MG63 (cell line): ENCODE measurements around the gene TSSK6. TPM values are rescaled to one million over a fixed set of nuclear protein-coding genes. Genes with fewer than 3 reads are reported as not detected.

Source experiments
- DNase-seq: peaks from one replicate; pipeline ENCODE4 v3.0.0-alpha.2; 2020
- H3K27me3 ChIP-seq: fragments of 250-450 bp; sonication (Bioruptor Pico); 2 replicates; pipeline ENCODE4 v1.5.1; 2020; ENCODE audit warnings: mild to moderate bottlenecking, moderate library complexity
- H3K36me3 ChIP-seq: fragments of 250-450 bp; sonication (Bioruptor Pico); 2 replicates; pipeline ENCODE4 v1.5.1; 2020; ENCODE audit warnings: mild to moderate bottlenecking, moderate library complexity
- H3K4me3 ChIP-seq: fragments of 250-450 bp; sonication (Bioruptor Pico); 2 replicates; pipeline ENCODE4 v1.5.1; 2020; ENCODE audit warnings: mild to moderate bottlenecking, moderate library complexity
- H3K9me3 ChIP-seq: fragments of 250-450 bp; sonication (Bioruptor Pico); 2 replicates; pipeline ENCODE4 v1.5.1; 2020; ENCODE audit warnings: mild to moderate bottlenecking, moderate library complexity
- total RNA-seq: library from RNA; depleted of rRNA; stranded (reverse); fragments of >200 nt; shearing (Covaris generic); gene quantifications from 2 replicates; pipeline ENCODE4 v1.2.3, GENCODE V29; 2014; ENCODE audit warnings: low replicate concordance

Gene TSSK6
- total RNA-seq, 1 experiment from 2014 or later = 9.0 TPM

DNA sequence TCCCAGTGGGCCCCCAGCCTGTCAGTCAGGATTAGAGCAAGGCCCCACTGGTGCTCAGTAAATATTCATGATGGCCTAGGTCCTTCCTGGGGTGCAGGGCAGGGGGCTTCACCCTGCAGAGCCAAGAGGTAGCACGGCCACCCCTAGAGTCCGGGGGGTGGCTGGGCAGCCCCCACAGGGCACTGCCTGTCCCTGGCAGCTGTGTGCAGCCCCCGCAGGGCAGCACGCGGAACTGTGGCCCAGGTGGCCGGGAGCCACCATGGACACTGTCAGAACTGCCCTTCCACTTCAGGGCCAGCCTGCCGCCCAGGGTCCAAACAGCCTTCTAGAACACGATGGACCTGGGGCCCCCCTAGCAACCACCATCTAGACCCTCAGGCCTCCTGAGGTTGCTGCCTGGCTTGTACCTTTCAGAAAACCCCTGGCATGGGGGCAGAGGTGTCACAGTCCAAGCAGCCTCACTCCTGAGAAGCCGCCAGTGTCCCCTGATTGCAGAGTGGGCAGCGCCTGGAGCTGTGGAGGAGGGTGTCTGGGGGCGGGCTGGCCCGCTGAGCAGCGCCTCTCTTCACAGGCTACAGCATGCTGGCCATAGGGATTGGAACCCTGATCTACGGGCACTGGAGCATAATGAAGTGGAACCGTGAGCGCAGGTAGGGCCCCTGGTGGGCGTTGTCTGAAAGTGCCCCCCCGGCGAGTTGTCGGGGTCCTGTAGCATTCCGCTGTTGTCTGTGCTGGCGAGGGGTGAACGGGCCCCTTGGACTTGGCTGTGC lies 10.4 kb upstream of the TSSK6 start:
- Histone ChIP-seq H3K4me3 (no peak overlapping the region), H3K27me3 (no peaks in the 10 kb centered on the region), H3K9me3 (no peaks in the 10 kb centered on the region), H3K36me3 (peaks cover 73% of the 10 kb centered on the region)
- no peak for DNase-seq

DNA sequence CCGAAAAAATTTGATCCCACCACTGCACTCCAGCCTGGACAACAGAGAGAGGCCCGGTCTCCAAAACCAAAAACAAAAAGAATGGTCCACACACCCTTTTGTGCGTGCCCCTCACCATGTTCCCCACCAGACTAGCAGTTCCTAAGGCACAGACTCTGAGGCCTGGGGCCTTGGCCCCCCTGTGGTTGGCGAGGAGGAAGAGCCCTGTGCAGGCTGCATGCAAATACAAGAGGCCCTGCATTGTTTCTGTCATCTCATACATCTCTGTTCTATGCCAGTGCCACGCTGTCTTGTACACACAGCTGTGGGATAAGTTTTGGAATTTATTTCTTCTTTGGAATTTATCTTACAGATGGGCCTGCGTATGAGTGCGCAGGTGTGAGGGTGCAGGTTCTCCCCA lies 8.7 kb upstream of the TSSK6 start:
- no peaks in the 10 kb centered on the region for H3K27me3 ChIP-seq
- DNase-seq = no peak
- H3K36me3 ChIP-seq = peaks cover 84% of the 10 kb centered on the region
- no peak overlapping the region for H3K4me3 ChIP-seq
- H3K9me3 ChIP-seq = no peaks in the 10 kb centered on the region

DNA sequence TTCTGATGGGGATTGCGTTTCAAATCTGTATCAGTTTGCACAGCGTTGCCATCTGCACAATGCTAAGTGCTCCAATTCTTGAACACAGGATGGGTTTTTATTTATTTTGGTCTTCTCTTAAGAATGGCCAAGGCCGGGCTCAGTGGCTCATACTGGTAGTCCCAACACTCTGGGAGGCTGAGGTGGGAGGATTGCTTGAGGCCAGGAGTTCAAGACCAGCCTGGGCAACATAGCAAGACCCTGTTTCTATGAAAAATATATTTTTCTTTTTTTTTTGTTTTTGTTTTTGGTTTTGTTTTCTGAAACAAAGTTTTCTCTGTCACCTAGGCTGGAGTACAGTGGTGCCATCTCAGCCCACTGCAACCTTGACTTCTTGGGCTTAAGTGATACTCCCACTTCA lies 7.8 kb upstream of the TSSK6 start:
- no peak overlapping the region for H3K4me3 ChIP-seq
- no peak for DNase-seq
- no peaks in the 10 kb centered on the region for H3K27me3 ChIP-seq
- no peaks in the 10 kb centered on the region for H3K9me3 ChIP-seq
- H3K36me3 ChIP-seq = peaks cover 82% of the 10 kb centered on the region

DNA sequence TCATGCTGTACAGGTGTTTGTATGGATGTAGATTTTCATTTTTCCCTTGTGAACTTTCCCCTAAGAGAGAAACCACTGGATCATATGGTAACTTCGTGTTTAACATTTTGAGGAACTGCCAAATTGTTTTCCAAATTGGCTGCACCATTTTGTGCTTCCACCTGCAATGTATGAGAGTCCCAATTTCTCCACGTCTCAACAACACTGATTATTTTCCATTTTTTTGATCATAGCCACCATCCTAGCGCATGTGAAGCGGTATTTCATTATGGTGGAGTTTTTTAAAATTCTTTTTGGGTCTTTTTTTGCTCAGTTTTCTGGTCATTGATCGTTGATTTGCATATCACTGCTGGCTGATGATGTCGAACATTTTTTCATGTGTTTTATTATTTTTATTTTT lies 5.6 kb upstream of the TSSK6 start:
- H3K9me3 ChIP-seq = no peaks in the 10 kb centered on the region
- DNase-seq = no peak
- H3K36me3 ChIP-seq = peaks cover 68% of the 10 kb centered on the region
- H3K27me3 ChIP-seq = no peaks in the 10 kb centered on the region
- no peak overlapping the region for H3K4me3 ChIP-seq

DNA sequence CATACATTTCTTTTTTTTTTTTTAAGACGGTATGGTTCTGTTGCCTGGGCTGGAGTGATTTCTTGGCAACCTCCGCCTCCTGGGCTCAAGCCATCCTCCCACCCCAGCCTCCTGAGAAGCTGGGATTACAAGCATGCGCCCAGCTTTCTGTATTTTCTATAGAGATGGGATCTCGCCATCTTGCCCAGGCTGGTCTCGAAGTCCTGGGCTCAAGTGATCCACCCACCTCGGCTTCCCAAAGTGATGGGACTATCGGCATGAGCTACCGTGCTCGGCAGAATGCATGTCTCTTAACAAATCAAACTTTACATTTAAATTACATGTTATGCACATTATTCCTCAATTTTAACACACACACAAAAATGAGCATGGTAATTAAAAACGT lies 1.9 kb upstream of the TSSK6 start:
- Histone ChIP-seq H3K36me3 (peaks cover 51% of the 10 kb centered on the region), H3K9me3 (0 out of 2 replicates have a peak, but pooled peaks cover 2% of the 10 kb centered on the region), H3K4me3 (peak overlapping the region; percentile 91), H3K27me3 (no peaks in the 10 kb centered on the region)
- DNase-seq = no peak

DNA sequence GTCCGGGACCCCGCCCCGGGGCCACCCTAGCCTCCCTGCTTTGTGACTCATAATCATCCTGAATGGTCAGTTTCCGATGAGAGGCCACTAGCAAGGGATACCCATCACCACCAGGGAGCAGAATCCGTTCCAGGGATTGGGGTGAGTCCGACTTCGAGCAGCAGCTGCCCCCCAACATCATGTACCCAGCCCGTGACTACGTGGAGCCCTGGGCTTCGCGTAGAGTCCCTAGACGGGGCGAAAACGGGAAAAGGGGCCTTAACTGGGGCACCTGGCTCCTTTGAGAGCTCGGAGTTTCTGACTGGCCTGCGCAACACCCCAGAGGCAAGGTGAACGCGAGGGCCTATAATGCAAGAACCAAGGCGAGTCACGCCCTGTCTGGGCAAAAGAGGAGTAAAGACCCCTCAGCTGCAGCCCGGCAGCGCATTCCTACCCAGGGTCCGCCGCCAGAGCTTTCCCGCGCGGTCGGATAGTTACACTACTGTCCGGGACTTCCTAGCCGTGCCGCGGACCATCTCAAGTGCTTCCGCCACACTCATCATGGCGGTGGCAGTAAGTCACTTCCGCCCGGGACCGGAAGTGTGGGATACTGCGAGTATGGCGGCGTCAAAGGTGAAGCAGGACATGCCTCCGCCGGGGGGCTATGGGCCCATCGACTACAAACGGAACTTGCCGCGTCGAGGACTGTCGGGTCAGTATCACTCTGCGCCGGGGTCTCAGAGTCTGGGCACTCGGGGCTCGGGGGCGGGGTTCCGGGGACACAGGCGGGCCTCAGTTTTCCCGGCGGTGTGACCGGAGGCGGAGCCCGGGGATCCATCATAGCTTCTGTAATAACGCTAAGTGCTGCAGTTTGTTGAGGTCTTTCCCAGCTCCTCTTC lies 533 bp upstream of the TSSK6 start, which contains the start of gene NDUFA13:
NDUFA13 (plus strand) TSS at position 584 of the 878 bp plus-strand sequence; CDS start at position 598, 14 bp downstream.
- Histone ChIP-seq H3K27me3 (no peaks in the 10 kb centered on the region), H3K9me3 (0 out of 2 replicates have a peak, but pooled peaks cover 2% of the 10 kb centered on the region), H3K4me3 (peak within 1 kb of the TSS; percentile 91), H3K36me3 (peaks cover 39% of the 10 kb centered on the region)
- peak; percentile 95 for DNase-seq

DNA sequence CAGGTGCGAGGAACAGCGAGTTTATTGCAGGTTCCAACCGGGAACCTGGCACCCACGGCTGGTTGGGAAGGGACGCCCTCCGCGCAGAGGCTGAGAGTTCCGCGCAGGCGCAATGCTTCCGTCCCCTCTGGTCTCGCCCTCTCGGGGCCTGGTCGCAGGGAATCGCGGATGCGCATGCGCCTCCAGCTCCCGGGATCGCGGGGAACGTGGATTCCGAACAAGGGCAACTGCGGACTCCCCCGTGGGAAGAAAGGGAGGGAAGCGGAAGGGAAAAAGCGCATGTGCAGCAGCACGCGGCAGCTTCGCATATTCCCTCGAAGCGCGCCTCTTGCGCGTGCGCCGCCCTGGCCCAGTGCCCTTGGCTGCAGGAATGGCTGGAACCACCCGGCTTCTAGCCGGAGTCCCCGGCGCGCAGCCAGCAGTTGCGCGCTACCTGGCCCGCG lies 1.1 kb downstream of the TSSK6 start:
- peaks cover 29% of the 10 kb centered on the region for H3K36me3 ChIP-seq
- H3K4me3 ChIP-seq = no peak overlapping the region
- H3K9me3 ChIP-seq = 0 out of 2 replicates have a peak, but pooled peaks cover 2% of the 10 kb centered on the region
- no peak for DNase-seq
- no peaks in the 10 kb centered on the region for H3K27me3 ChIP-seq

DNA sequence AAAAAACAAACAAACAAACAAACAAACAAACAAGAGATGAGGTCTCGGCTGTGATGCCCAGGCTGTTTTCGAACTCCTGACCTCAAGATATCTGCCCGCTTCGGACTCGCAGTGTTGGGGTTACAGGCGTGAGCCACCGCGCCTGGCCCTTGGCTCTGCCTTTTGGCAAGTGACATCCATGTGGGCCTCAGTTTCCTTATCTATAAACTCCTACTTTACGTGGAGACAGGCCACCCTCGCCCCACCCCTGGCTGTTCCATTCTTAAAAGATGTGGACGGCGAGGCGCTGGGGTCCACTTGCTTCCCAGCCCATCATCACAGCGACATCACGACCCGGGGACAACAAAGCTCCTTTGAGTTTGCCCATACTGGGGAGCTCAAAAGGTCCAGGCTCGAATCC lies 1.7 kb downstream of the TSSK6 start:
- H3K27me3 ChIP-seq = no peaks in the 10 kb centered on the region
- H3K36me3 ChIP-seq = peaks cover 26% of the 10 kb centered on the region
- no peak for DNase-seq
- 0 out of 2 replicates have a peak, but pooled peaks cover 2% of the 10 kb centered on the region for H3K9me3 ChIP-seq
- H3K4me3 ChIP-seq = no peak overlapping the region

DNA sequence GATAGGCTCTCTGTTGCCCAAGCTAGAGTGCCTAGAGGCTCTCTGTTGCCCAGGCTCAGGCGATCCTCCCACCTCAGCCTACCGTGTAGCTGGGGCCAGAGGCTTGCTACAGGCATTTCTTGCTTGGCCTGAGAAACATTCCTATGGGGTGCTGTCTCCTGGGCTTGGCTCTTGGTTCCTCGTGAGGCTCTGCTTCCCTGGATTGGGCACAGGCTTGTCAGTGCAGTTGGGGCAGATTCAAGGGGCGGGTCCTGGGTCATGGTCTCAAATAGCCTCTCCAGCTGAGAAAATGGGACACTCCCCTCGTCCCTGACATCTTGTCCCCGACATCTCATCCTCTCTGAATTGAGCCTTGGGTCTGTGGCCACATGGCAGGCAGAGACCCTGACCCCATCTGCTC lies 4.9 kb downstream of the TSSK6 start:
- peak; percentile 34 for DNase-seq

DNA sequence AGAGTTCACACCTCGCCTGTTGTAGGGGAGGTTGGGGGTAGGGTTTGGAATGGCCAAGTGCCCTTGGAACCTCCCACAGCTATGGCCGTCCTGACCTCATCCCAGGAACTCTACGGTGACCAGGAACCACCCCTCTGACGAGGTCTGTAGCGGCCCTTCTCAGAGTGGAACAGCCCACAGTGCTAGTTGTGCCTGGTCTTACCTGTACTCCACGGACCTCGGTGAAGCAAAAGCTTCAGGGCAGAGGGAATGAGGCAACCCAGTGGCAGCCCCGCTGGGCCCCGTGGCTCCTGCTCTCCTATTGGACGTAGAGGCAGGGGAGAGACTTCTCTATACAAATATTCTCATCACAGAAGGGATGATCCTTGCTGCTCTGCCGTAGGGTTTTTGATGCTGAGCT lies 7.1 kb downstream of the TSSK6 start:
- Histone ChIP-seq H3K27me3 (no peaks in the 10 kb centered on the region), H3K4me3 (no peak overlapping the region)
- no peak for DNase-seq

More for the DNA sequence above, 4.9 kb downstream of the TSSK6 start:
- Histone ChIP-seq H3K27me3 (no peaks in the 10 kb centered on the region), H3K4me3 (no peak overlapping the region), H3K36me3 (peaks cover 48% of the 10 kb centered on the region), H3K9me3 (0 out of 2 replicates have a peak, but pooled peaks cover 2% of the 10 kb centered on the region)

DNA sequence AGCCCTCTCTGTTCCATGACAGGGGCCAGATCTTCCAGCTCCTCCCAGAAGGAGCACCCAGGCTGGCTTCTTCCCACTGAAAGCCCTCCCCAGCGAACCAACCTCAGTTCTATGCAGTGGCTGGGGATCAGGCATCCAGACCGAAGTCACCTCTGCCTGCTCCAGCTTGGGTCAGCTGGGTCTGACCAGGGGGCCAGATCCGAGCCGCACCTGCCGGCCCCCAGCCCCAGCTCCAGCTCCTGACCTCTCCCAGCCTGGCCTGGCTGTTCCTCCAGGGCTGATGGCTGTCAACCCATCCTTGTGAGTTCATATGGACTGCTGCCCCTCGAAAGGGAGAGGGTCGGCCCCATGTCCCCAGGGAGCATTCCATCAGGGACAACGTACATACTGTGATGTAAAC lies 8.0 kb downstream of the TSSK6 start:
- H3K36me3 ChIP-seq = peaks cover 64% of the 10 kb centered on the region
- no peak for DNase-seq
- no peaks in the 10 kb centered on the region for H3K9me3 ChIP-seq
- H3K27me3 ChIP-seq = no peaks in the 10 kb centered on the region
- no peak overlapping the region for H3K4me3 ChIP-seq

More for the DNA sequence above, 7.1 kb downstream of the TSSK6 start:
- peaks cover 55% of the 10 kb centered on the region for H3K36me3 ChIP-seq
- H3K9me3 ChIP-seq = no peaks in the 10 kb centered on the region

DNA sequence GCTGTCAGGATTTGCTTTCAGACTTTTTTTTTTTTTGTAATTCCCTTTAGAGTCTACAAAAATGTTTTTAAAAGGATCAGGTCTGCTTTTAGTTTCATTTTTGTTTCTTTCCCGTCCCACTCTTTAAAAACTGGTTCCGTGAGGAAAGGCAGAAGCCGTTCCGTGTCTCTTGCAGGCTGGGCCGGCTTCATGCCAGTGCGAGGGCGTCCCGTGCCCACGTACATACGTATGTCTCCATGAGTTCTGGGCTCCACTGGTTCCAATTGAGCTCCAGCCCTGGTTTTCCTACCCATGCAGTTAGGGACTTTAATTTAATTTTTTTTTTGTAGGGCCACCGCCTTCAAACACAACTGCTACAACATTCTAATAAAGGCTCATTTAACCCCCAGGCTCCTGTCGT lies 8.8 kb downstream of the TSSK6 start:
- H3K36me3 ChIP-seq = peaks cover 71% of the 10 kb centered on the region
- DNase-seq = no peak
- H3K4me3 ChIP-seq = no peak overlapping the region
- H3K9me3 ChIP-seq = no peaks in the 10 kb centered on the region
- H3K27me3 ChIP-seq = no peaks in the 10 kb centered on the region

DNA sequence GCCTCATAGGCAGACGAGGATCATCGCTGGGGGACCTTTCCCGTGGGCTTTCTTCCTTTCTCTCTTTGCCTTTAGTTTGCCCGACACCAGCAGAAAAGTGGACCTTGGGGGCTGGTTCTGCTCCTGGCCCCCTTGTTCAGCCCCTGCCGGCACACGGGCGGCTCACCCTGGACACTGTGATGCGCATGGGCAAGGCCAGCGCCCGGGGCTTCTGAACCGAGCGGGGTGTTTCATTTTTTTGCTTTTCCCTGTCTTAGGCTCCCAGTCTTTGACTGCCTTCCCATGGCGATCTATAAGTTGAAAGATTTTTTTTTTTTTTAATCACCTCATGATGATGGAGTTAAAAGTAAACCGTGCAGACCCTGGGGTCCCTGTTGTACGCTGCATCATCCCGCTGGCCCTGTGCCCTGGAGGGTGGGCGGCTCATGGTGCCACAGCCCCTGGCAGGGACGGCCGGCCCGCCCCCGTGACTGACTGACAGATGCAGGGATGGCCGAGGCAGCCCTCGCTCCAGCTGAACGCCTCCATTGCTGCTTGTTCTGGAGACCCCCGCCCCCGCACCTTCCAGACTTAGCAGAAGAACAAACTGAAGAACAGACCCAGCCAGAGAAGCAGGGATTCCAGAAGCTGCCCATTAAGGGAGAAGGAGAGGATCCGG lies 9.6 kb downstream of the TSSK6 start:
- Histone ChIP-seq H3K9me3 (no peaks in the 10 kb centered on the region), H3K4me3 (no peak overlapping the region), H3K27me3 (no peaks in the 10 kb centered on the region), H3K36me3 (peaks cover 79% of the 10 kb centered on the region)
- DNase-seq = no peak

DNA sequence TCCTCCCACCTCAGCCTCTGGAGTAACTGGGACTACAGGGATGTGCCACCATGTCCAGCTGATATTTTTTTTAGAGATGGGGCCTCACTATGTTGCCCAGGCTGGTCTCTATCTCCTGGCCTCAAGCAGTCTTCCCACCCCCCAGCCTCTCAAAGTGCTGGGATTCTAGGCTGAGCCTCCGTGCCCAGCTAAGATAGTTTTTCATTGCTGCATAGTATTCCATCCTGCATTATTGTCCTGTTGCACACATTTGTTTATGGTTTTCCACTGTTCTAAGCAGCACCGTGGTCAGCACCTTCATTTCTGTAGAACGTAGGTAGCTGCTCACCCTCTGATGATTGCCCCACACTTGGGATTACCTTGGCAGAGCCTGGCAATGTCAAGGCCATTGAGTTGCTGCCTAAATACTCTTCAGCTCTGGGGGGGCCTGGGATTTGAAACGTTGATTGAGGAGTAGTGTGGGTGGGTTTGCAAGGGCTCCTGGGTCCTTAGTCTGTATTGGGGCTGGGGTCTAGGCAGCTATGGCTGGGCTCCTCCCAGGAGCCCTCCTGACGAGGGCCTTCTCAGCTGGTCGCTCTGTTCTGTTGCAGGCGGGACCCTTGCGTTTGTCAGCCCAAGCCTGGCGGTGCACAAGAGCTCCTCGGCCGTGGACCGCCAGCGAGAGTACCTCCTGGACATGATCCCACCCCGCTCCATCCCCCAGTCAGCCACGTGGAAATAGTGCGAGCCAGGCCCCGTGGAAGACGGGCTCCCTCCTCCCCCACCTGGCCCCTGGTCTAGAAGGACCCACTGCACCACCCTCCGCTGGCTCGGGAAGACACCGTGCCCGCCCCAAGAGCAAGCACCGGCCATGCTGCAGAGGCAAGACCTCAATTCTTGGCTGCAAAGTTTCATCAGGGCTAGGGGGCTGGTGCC lies 10.3 kb downstream of the TSSK6 start:
- DNase-seq = no peak
- peaks cover 87% of the 10 kb centered on the region for H3K36me3 ChIP-seq
- H3K27me3 ChIP-seq = no peaks in the 10 kb centered on the region

DNA sequence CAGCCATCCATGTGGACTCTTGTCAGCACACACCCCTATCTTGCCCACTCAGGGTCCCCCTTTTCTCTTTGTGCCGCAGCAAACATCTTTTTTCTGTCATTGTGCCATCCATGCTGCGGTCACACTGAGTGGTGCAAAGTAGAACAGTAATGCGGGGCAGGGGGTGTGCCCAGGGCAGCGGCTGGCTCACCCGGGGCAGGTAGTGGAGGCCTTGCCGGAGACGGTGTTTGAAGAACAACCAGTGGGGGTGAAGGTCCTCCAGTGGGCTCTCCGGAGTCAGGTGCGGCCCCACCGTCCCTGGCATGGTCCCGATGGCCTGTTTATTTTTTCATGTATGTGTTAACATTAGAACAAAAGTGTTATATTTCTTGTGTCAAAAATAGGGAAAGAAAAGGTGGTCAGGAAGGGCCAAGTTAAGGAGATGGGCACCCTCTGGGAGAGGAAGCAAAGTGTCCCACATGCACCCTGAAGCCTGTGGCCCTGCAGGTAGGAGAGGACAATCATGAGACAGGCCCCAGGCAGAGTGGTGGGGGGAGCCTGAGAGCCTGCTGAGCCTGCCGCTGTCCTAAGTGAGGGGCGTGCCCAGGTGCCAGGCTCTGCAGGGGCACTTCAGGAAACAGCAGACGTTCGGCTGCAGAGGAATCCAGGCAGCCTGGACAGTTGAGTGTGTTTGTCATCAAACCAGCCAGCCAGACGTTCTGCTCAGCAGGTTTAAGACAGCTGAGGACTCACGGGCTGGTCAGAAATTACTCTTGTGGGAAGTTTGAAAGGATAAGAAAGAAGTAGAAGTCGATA lies 12.3 kb downstream of the TSSK6 start:
- H3K4me3 ChIP-seq = no peak overlapping the region
- H3K9me3 ChIP-seq = no peaks in the 10 kb centered on the region
- H3K36me3 ChIP-seq = peaks cover 95% of the 10 kb centered on the region
- DNase-seq = no peak
- H3K27me3 ChIP-seq = no peaks in the 10 kb centered on the region

More for the DNA sequence above, 10.3 kb downstream of the TSSK6 start:
- H3K4me3 ChIP-seq = no peak overlapping the region
- no peaks in the 10 kb centered on the region for H3K9me3 ChIP-seq
